H9 (cell line): Measurements from ENCODE around the gene DAPP1. TPM values are rescaled to one million over a fixed set of nuclear protein-coding genes. Genes with fewer than 3 reads are reported as not detected.

Source experiments
- DNase-seq: peaks from one replicate; pipeline ENCODE4 v3.0.0-alpha.2; 2017
- H2AFZ ChIP-seq: one replicate; pipeline ENCODE4 v1.6.1; 2013; ENCODE audit warnings: mild to moderate bottlenecking, low read length, control low read depth, moderate library complexity
- H2AK5ac ChIP-seq: 2 replicates; pipeline ENCODE4 v1.6.1; 2013; ENCODE audit warnings: low read length, control low read depth, mixed read lengths; ENCODE audit not compliant: insufficient read length
- H2BK120ac ChIP-seq: one replicate; pipeline ENCODE4 v1.6.1; 2013; ENCODE audit warnings: low read depth, mild to moderate bottlenecking, low read length, control low read depth, inconsistent platforms; ENCODE audit not compliant: poor library complexity, severe bottlenecking
- H2BK12ac ChIP-seq: 2 replicates; pipeline ENCODE4 v1.6.1; 2013; ENCODE audit warnings: low read length, control low read depth, mixed read lengths, low read depth; ENCODE audit not compliant: insufficient read length
- H2BK15ac ChIP-seq: 2 replicates; pipeline ENCODE4 v1.6.1; 2013; ENCODE audit warnings: low read depth, low read length, control low read depth
- H2BK20ac ChIP-seq: one replicate; pipeline ENCODE4 v1.6.1; 2013; ENCODE audit warnings: low read depth, mild to moderate bottlenecking, low read length, control low read depth, inconsistent platforms; ENCODE audit not compliant: poor library complexity, severe bottlenecking
- H2BK5ac ChIP-seq: 2 replicates; pipeline ENCODE4 v1.6.1; 2013; ENCODE audit warnings: low read length, control low read depth, mixed read lengths; ENCODE audit not compliant: insufficient read length
- H3K14ac ChIP-seq: 2 replicates; pipeline ENCODE4 v1.6.1; 2013; ENCODE audit warnings: low read length, control low read depth; ENCODE audit not compliant: insufficient read depth
- H3K18ac ChIP-seq: 2 replicates; pipeline ENCODE4 v1.6.1; 2013; ENCODE audit warnings: low read depth, mild to moderate bottlenecking, mixed read lengths, low read length, control low read depth; ENCODE audit not compliant: insufficient read length
- H3K23ac ChIP-seq: 2 replicates; pipeline ENCODE4 v1.6.1; 2013; ENCODE audit warnings: low read length, control low read depth, mixed read lengths, low read depth; ENCODE audit not compliant: insufficient read length
- H3K23me2 ChIP-seq: 2 replicates; pipeline ENCODE4 v1.6.1; 2013; ENCODE audit warnings: low read depth, mild to moderate bottlenecking, mixed read lengths, low read length, control low read depth; ENCODE audit not compliant: insufficient read length, poor library complexity, severe bottlenecking
- H3K27ac ChIP-seq: 2 replicates; pipeline ENCODE4 v1.5.1; 2013; ENCODE audit warnings: low read length, control low read depth, mixed read lengths, low read depth; ENCODE audit not compliant: insufficient read length
- H3K27me3 ChIP-seq: 2 replicates; pipeline ENCODE4 v1.6.1; 2013; ENCODE audit warnings: low read length, control low read depth, inconsistent platforms; ENCODE audit not compliant: insufficient read depth
- H3K4ac ChIP-seq: 2 replicates; pipeline ENCODE4 v1.6.1; 2013; ENCODE audit warnings: low read depth, mild to moderate bottlenecking, control low read depth, inconsistent platforms, low read length, moderate library complexity
- H3K4me1 ChIP-seq: 2 replicates; pipeline ENCODE4 v1.6.1; 2013; ENCODE audit warnings: low read length, control low read depth, inconsistent platforms; ENCODE audit not compliant: insufficient read depth
- H3K4me2 ChIP-seq: 2 replicates; pipeline ENCODE4 v1.6.1; 2013; ENCODE audit warnings: low read length, control low read depth, mixed read lengths; ENCODE audit not compliant: insufficient read length, insufficient read depth
- H3K56ac ChIP-seq: 2 replicates; pipeline ENCODE4 v1.6.1; 2013; ENCODE audit warnings: low read depth, mild to moderate bottlenecking, mixed read lengths, low read length, control low read depth; ENCODE audit not compliant: insufficient read length
- H3K79me1 ChIP-seq: 2 replicates; pipeline ENCODE4 v1.6.1; 2013; ENCODE audit warnings: low read depth, mild to moderate bottlenecking, moderate library complexity, low read length, control low read depth, inconsistent platforms; ENCODE audit not compliant: insufficient read depth, poor library complexity, severe bottlenecking
- H3K79me2 ChIP-seq: 2 replicates; pipeline ENCODE4 v1.6.1; 2013; ENCODE audit warnings: low read length, control low read depth, inconsistent platforms; ENCODE audit not compliant: insufficient read depth
- H3K9ac ChIP-seq: 2 replicates; pipeline ENCODE4 v1.6.1; 2013; ENCODE audit warnings: low read length, control low read depth, mixed read lengths; ENCODE audit not compliant: insufficient read length; ENCODE audit errors: extremely low read depth
- H3K9me3 ChIP-seq: one replicate; pipeline ENCODE4 v1.6.1; 2013; ENCODE audit warnings: low read depth, low read length, inconsistent platforms; ENCODE audit not compliant: control insufficient read depth
- H3T11ph ChIP-seq: one replicate; pipeline ENCODE4 v1.6.1; 2013; ENCODE audit warnings: mild to moderate bottlenecking, low read length, control low read depth, inconsistent platforms
- H4K20me1 ChIP-seq: one replicate; pipeline ENCODE4 v1.6.1; 2013; ENCODE audit not compliant: control insufficient read depth, insufficient read length, insufficient read depth
- H4K5ac ChIP-seq: 2 replicates; pipeline ENCODE4 v1.6.1; 2013; ENCODE audit warnings: low read depth, mild to moderate bottlenecking, mixed read lengths, low read length, control low read depth; ENCODE audit not compliant: insufficient read length
- H4K8ac ChIP-seq: replicated peaks from 2 replicates; pipeline ENCODE4 v1.6.1; 2013; ENCODE audit warnings: low read length, control low read depth, mixed read lengths, low read depth; ENCODE audit not compliant: insufficient read length
- H4K91ac ChIP-seq: 2 replicates; pipeline ENCODE4 v1.6.1; 2013; ENCODE audit warnings: low read depth, mild to moderate bottlenecking, moderate library complexity, mixed read lengths, low read length, control low read depth; ENCODE audit not compliant: insufficient read length
- H3K27ac Mint-ChIP-seq, 3 experiments: 2 replicates in 2 of 3; 3 replicates in 1 of 3; pipeline ENCODE4 v1.8.0; 2020 to 2021; ENCODE audit warnings: mixed read lengths in 3 of 3, mild to moderate bottlenecking in 1 of 3, moderate library complexity in 1 of 3
- H3K27me3 Mint-ChIP-seq: 2 replicates; pipeline ENCODE4 v1.8.0; 2021; ENCODE audit warnings: low read depth, mild to moderate bottlenecking, moderate library complexity, mixed read lengths
- H3K36me3 Mint-ChIP-seq, 3 experiments: 2 replicates in 2 of 3; 3 replicates in 1 of 3; pipeline ENCODE4 v1.8.0; 2020 to 2021; ENCODE audit warnings: low read depth in 3 of 3, mixed read lengths in 3 of 3; ENCODE audit not compliant: insufficient read depth in 1 of 3
- H3K4me1 Mint-ChIP-seq, 2 experiments: 2 replicates each; pipeline ENCODE4 v1.8.0; 2020; ENCODE audit warnings: mixed read lengths in 2 of 2
- H3K4me3 Mint-ChIP-seq, 2 experiments: 2 replicates in 1 of 2; 3 replicates in 1 of 2; pipeline ENCODE4 v1.8.0; 2020 to 2021; ENCODE audit warnings: mild to moderate bottlenecking in 2 of 2, mixed read lengths in 2 of 2, moderate library complexity in 1 of 2
- H3K9me3 Mint-ChIP-seq, 2 experiments: 2 replicates in 1 of 2; 3 replicates in 1 of 2; pipeline ENCODE4 v1.8.0; 2020; ENCODE audit warnings: mild to moderate bottlenecking in 2 of 2, mixed read lengths in 2 of 2, moderate library complexity in 1 of 2
- CTCF ChIP-seq: fragments of 200-600 bp; sonication (generic); conservative IDR thresholded peaks from 3 replicates; pipeline ENCODE4 v1.8.0; 2021; ENCODE audit warnings: antibody characterized with exemption, mild to moderate bottlenecking
- WGBS: extraction: QIAGEN DNeasy Blood & Tissue Kit; methylation state at CpG from one replicate; pipeline ENCODE4 v1.1.7; 2013; ENCODE audit warnings: missing lambda C conversion rate, low lambda C conversion rate, mixed read lengths; ENCODE audit not compliant: insufficient read length; ENCODE audit errors: extremely low coverage; 5-methylcytosine and 5-hydroxymethylcytosine counted together
- total RNA-seq: library from RNA; stranded (reverse); gene quantifications from 2 replicates; pipeline ENCODE4 v1.2.1, GENCODE V29; 2021

DAPP1 gene
- total RNA-seq, 1 experiment from 2014 or later = not detected

GRCh38 chr4:99807666-99808065 lies 9.0 kb upstream of the DAPP1 start:
- H3K18ac ChIP-seq = no peak overlapping the region
- no peak overlapping the region for H4K91ac ChIP-seq
- no peak overlapping the region for H3K27ac ChIP-seq
- H3K23ac ChIP-seq = no peak overlapping the region
- H3K23me2 ChIP-seq = no peaks in the 10 kb centered on the region
- H3K4me1 Mint-ChIP-seq = peaks cover 7 to 10% of the 10 kb centered on the region in 2 experiments
- H3K9ac ChIP-seq = no peak overlapping the region
- H2BK120ac ChIP-seq = no peak overlapping the region
- H2AFZ ChIP-seq = no peak overlapping the region
- no peaks in the 10 kb centered on the region for H3K79me1 ChIP-seq
- H4K5ac ChIP-seq = no peak overlapping the region
- no peak overlapping the region for H3K56ac ChIP-seq
- no peaks in the 10 kb centered on the region for H3K27me3 ChIP-seq
- H3K4me3 Mint-ChIP-seq = no peak overlapping the region
- H3K36me3 Mint-ChIP-seq = no peaks in the 10 kb centered on the region
- H3K79me2 ChIP-seq = no peaks in the 10 kb centered on the region
- WGBS = no CpG with 5 or more reads among the region's 4 CpGs
- H3K4me2 ChIP-seq = no peak overlapping the region
- no peaks in the 10 kb centered on the region for H3K9me3 Mint-ChIP-seq
- no peak overlapping the region for H2BK20ac ChIP-seq
- H2BK12ac ChIP-seq = no peak overlapping the region
- H3K4ac ChIP-seq = no peak overlapping the region
- DNase-seq = no peak
- no peak overlapping the region for H3K14ac ChIP-seq
- no peaks in the 10 kb centered on the region for H3K4me1 ChIP-seq
- no peak overlapping the region for H3T11ph ChIP-seq
- H4K20me1 ChIP-seq = no peaks in the 10 kb centered on the region
- no peak for TF ChIP-seq CTCF
- H3K27me3 Mint-ChIP-seq = no peaks in the 10 kb centered on the region
- no peak overlapping the region for H4K8ac ChIP-seq
- H2BK15ac ChIP-seq = no peak overlapping the region
- no peak overlapping the region for H3K27ac Mint-ChIP-seq
- H2AK5ac ChIP-seq = no peak overlapping the region
- H2BK5ac ChIP-seq = no peak overlapping the region
- no peaks in the 10 kb centered on the region for H3K9me3 ChIP-seq
